GM08714 (cell line): ENCODE measurements around the gene TRPV2.

Experiments
- H3K4me3 ChIP-seq: fragments of 200-500 bp; sonication (Bioruptor generic); 2 replicates; pipeline ENCODE4 v1.5.1; 2014; ENCODE audit warnings: mild to moderate bottlenecking, low read length, inconsistent platforms
- ZNF274 ChIP-seq: IDR thresholded peaks from 2 replicates; pipeline ENCODE4 v1.6.1; 2012; ENCODE audit warnings: mild to moderate bottlenecking, low read depth, low read length

TRPV2 gene

GRCh38 chr17:16438173-16438556 lies 22.8 kb downstream of the TRPV2 start:
- peak overlapping the region; percentile 60; the same call in 1 of the 2 replicates for H3K4me3 ChIP-seq
- TF ChIP-seq ZNF274: no peak

DNA sequence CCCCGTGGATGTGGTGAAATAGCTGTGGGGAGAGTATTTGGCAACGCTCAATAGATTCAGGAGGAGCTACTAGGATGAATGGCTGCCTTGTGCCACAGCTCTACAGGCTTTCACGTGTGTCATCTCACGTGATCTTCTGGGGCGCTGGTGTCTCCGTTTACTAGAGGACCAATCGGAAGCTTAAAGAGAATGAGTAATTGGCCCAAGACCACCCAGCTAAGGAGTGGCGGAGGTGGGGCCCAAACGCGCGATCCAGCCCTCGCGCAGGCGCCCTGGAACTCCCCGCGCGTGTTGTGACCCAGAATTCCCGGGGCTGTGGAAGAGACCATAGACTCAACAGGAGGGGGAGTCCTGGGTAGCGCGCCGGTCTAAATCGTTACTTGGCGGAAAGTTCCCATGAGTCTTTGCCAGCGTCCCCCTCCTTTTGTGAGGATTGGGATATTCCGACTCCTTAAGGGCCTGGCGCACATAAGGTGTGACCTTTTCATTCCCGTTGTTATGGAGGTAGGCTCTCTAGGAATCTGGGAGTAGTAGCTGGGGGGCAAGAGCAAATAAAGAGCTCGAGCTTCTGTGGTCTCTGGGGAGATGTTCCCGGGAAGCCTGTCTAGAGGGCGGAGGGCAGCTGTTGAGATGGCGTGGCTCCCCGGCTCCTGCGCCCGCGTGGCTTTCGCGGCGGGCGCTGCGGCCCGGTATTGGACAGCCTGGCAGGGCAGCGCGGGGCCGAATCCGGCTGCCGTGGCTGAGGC lies 23.4 kb downstream of the TRPV2 start:
- peak overlapping the region; percentile 97 for H3K4me3 ChIP-seq
- no peak for TF ChIP-seq ZNF274

DNA sequence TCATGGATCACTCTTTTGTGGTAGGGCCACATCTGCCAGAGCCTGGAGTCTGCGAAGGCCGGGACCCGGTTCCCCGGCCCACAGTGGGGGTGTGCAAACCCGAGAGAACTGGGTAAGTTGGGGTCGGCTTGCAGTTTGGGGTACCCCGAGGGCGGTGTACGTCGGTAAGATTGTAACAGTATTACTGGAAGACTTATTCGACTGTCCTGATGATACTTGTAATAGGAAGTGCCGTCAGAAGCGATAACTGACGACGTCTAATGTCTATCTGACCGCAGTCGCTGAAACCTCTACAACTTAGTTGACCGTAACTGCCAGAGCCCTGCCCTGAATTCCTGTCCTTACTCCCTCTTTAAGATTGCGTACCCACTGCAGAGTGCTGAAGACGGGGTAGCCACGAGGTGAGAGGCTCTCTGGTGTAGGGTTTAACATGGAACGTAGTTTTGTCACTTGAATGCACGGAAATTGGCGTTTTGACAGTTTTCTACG lies 24.0 kb downstream of the TRPV2 start:
- H3K4me3 ChIP-seq: peak overlapping the region; percentile 97
- TF ChIP-seq ZNF274: no peak

GRCh38 chr17:16439811-16440351 lies 24.5 kb downstream of the TRPV2 start:
- no peak for TF ChIP-seq ZNF274
- H3K4me3 ChIP-seq: peak overlapping the region; percentile 97

GRCh38 chr17:16440354-16440753 lies 25.0 kb downstream of the TRPV2 start:
- H3K4me3 ChIP-seq: peak overlapping the region; percentile 97

GRCh38 chr17:16440901-16441629 lies 25.7 kb downstream of the TRPV2 start:
- TF ChIP-seq ZNF274: no peak
- peak overlapping the region; percentile 97 for H3K4me3 ChIP-seq

DNA sequence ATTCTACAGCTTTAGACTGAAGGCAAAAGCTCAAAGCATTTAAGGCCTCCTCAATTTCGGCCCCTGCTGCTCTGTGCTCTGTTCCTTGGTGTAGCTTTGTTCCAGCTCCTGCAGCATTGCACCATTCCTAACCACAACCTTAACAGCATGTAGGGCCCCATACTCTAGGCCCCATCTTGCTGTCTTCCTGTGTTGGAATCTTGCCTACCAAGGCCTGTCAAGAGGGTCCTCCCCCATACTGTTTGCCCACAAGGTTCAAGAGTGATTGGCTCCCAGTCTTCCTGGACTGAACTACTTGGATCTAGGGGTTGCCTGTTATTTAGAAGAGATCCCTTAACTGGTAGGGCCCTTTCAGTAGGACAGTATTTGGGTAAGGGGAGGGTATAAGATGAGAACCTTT lies 26.8 kb downstream of the TRPV2 start:
- TF ChIP-seq ZNF274: no peak
- no peak overlapping the region; the same call in 1 of the 2 replicates for H3K4me3 ChIP-seq

DNA sequence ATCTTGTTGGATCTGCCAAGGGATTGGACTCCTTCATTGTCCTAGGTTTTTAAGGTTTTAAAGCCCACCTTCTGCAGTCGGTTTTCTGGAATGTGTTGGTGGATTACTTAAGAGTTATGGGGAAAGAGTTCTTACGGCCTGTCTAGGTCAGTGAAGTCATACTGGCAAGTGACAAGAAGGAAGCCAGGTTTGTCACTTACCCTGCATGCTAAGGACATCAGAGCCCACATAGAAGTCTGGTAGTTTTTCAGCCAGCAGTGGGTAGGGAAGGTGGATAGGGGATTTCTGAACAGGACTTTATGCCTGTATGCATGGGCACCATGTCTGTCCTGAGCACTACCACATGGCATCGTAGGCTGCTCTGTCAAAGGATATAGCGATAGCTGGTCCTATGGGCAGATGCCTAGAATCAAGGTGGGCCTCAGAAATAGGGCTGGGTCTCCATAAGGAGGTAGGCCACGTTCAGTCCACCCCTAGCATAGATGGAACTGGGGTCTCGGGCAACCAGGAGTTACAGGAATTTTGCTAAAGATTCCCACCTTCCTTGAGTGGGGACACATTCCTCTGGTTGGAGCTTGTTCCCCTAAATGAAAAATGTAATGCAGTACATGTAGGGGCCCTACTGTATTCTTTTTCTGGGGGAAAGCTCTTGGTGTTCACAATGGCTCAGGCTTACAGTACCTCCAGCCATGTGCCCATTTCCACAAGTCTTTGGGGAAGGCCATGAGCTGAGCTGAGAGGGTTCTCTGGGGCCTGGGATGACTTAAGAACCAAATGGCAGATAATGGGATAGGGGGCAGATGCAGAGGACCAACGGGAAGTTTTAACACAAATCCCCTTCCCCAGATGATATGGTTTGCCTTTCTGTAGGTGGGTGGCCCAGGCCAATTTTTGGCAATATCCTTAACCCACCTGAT lies 27.5 kb downstream of the TRPV2 start:
- no peak for TF ChIP-seq ZNF274
- no peak overlapping the region for H3K4me3 ChIP-seq

GRCh38 chr17:16443511-16444257 lies 28.3 kb downstream of the TRPV2 start:
- no peak overlapping the region for H3K4me3 ChIP-seq
- TF ChIP-seq ZNF274: no peak

DNA sequence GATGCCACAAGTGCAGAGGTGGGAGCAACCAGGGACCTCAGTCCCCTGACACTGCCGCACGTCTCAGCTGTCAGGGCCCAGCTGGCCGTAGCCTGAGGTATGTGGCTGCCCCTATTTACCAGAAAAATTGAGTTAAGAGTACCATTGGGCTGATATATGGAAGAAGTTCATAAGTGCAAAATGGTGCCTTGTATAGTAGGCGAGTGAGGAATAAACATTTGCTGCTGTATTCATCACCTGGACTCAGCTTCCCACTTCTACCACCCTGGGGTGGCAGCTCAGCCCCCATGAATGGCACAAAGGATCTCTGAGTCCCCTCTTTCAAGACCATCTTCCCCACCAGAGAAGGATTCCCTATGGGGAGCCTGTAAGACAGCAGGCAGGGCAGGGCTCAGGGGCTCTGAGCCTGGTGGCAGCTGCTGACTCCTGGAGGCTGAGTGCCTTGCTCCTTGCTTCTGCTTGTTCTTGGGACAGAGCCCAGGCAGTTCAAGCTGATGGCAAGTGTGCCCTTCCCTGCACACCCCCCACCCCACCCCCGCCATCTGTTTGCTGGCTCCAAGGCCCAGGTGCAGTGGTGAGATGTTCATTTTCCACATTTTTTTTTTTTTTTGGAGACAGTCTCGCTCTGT lies 29.0 kb downstream of the TRPV2 start:
- H3K4me3 ChIP-seq: no peak overlapping the region
- TF ChIP-seq ZNF274: no peak

GRCh38 chr17:16446338-16446983 lies 31.1 kb downstream of the TRPV2 start:
- no peak overlapping the region for H3K4me3 ChIP-seq
- no peak for TF ChIP-seq ZNF274

DNA sequence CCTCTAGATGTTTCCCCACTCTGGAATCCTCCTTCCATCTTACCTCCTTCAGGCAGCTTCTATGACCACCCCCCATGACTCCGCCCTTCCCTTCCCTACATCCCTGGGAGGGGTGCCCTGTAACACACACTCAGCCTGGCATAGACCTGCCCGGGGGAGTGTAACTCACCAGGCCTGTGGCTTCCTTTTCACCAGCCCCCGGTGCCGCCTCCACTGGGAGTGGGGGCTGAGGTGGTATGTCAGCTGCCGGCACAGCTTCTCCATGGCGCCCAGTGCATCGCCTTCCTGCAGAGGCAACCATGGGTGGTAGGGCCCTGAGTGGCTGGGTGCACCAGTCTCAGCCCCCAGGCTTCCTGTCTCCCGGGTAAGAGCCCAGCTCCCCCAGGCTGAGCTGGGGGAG lies 32.3 kb downstream of the TRPV2 start:
- H3K4me3 ChIP-seq: no peak overlapping the region
- no peak for TF ChIP-seq ZNF274
